Measurements from ENCODE around the gene ADCY7. TPM values are rescaled to one million over a fixed set of nuclear protein-coding genes. Genes with fewer than 3 reads are reported as not detected.
A peak's percentile ranks its signal among the peaks of the same experiment; 100 is the strongest.

Gene ADCY7
- total RNA-seq, 2 donors from 2014 or later = 8.5 to 17.1 TPM

GRCh38 chr16:50354082-50354481, 87.7 kb downstream of the ADCY7 start:
- no peak overlapping the region for H3K4me3 ChIP-seq
- no peak for TF ChIP-seq CTCF (IDR thresholded peaks at IDR 0.05)
- DNase-seq (ENCODE audit: low spot score) = no peak
- H3K36me3 ChIP-seq = peaks cover 30% of the 10 kb centered on the region
- H3K27me3 ChIP-seq = no peaks in the 10 kb centered on the region
- peaks cover 0 to 9% of the 10 kb centered on the region in 2 donors for H3K4me1 ChIP-seq
- H3K9me3 ChIP-seq = no peaks in the 10 kb centered on the region
- H3K27ac ChIP-seq = no peak overlapping the region

- Histone ChIP-seq H3K27ac (no peak overlapping the region), H3K4me1 (peaks cover 0 to 9% of the 10 kb centered on the region in 2 donors), H3K27me3 (no peaks in the 10 kb centered on the region), H3K36me3 (peaks cover 22% of the 10 kb centered on the region), H3K9me3 (no peaks in the 10 kb centered on the region), H3K4me3 (no peak overlapping the region)
- TF ChIP-seq CTCF (IDR thresholded peaks at IDR 0.05) = peak; percentile 39 to 67
- no peak for DNase-seq (ENCODE audit: low spot score)
These were observed 88.5 kb downstream of the ADCY7 start for GRCh38 chr16:50354629-50355456.

DNA sequence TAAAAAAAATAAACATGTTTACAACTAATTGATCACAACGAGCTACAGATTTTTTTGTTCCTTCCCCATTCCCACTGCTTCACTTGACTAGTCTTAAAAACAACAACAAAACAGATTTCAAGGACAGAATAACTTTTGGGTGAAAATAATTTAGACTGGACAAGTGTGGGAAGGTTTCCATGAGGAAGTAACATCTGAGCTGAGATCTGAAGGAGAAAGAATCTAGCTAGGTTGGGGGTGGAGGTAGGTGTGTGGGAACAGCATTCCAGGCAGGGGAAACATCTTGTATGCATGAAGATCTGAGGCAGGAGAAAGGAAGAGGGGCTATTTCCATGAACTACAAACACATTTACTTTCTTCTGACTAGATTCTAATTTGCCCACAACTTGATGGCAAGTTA, 93.3 kb downstream of the ADCY7 start:
- peaks cover 0 to 21% of the 10 kb centered on the region in 2 donors for H3K4me1 ChIP-seq
- no peak overlapping the region for H3K27ac ChIP-seq
- no peak overlapping the region for H3K4me3 ChIP-seq
- no peak for TF ChIP-seq CTCF (IDR thresholded peaks at IDR 0.05)
- no peaks in the 10 kb centered on the region for H3K27me3 ChIP-seq
- H3K9me3 ChIP-seq = no peaks in the 10 kb centered on the region
- DNase-seq (ENCODE audit: low spot score) = no peak
- H3K36me3 ChIP-seq = peaks cover 12% of the 10 kb centered on the region

- no peak overlapping the region for H3K27ac ChIP-seq
These were observed 93.9 kb downstream of the ADCY7 start for GRCh38 chr16:50360033-50360778.

DNA sequence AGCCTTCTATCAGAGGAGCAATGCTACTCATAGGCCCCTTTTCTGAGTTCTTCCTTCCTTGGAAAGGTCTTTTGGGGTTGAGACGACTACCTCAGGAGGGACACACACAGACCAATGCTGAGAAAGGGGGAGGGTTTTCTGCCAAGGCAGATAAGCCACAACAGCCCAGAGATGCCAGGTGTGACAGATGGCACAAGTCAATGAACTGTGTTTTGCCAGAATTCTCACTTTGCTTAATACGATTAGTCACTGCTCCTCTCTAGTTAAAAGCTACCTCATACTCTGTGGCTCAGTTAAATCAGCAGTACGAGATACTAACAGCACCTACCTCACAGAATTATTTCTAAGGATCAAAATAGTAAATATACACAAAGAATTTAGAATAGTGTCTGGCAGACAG, 94.4 kb downstream of the ADCY7 start:
- H3K4me1 ChIP-seq = peaks cover 0 to 23% of the 10 kb centered on the region in 2 donors
- TF ChIP-seq CTCF (IDR thresholded peaks at IDR 0.05) = no peak
- H3K4me3 ChIP-seq = no peak overlapping the region
- H3K27me3 ChIP-seq = no peaks in the 10 kb centered on the region
- DNase-seq (ENCODE audit: low spot score) = no peak
- no peak overlapping the region for H3K27ac ChIP-seq
- H3K36me3 ChIP-seq = peaks cover 12% of the 10 kb centered on the region
- no peaks in the 10 kb centered on the region for H3K9me3 ChIP-seq

More at GRCh38 chr16:50360033-50360778, 93.9 kb downstream of the ADCY7 start:
- no peak overlapping the region for H3K4me3 ChIP-seq
- no peaks in the 10 kb centered on the region for H3K27me3 ChIP-seq
- DNase-seq (ENCODE audit: low spot score) = no peak
- H3K36me3 ChIP-seq = peaks cover 12% of the 10 kb centered on the region
- H3K4me1 ChIP-seq = peaks cover 0 to 20% of the 10 kb centered on the region in 2 donors
- no peaks in the 10 kb centered on the region for H3K9me3 ChIP-seq
- TF ChIP-seq CTCF (IDR thresholded peaks at IDR 0.05) = no peak
